ENCODE data around the gene PRKD1.

DNA sequence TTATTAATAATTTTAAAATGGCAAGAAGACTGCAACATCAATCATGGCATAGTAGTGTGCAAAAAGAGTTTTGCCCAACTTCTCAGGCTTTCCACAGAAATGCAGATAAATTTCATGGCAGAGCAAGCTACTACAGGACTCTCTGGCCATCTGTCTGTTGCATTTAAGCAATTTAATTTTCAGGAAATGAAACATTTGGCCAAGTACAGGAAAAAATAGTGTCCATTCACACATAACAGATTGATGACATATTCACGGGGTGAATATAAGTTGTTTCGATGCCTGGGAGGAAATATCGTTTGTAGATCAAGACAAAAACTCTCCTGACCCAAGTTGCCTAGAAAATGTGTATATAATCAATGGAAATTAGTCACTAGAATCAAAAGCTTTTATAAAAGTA lies 324.0 kb downstream of the PRKD1 start:
- TF ChIP-seq, protein P1, sequence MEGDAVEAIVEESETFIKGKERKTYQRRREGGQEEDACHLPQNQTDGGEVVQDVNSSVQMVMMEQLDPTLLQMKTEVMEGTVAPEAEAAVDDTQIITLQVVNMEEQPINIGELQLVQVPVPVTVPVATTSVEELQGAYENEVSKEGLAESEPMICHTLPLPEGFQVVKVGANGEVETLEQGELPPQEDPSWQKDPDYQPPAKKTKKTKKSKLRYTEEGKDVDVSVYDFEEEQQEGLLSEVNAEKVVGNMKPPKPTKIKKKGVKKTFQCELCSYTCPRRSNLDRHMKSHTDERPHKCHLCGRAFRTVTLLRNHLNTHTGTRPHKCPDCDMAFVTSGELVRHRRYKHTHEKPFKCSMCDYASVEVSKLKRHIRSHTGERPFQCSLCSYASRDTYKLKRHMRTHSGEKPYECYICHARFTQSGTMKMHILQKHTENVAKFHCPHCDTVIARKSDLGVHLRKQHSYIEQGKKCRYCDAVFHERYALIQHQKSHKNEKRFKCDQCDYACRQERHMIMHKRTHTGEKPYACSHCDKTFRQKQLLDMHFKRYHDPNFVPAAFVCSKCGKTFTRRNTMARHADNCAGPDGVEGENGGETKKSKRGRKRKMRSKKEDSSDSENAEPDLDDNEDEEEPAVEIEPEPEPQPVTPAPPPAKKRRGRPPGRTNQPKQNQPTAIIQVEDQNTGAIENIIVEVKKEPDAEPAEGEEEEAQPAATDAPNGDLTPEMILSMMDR (IDR thresholded peaks at IDR 0.05) = no peak
- no peak for TF ChIP-seq POLR2A (IDR thresholded peaks at IDR 0.05)
